ENCODE measurements around the gene SAFB2. TPM values are rescaled to one million over a fixed set of nuclear protein-coding genes. Genes with fewer than 3 reads are reported as not detected.

Gene SAFB2
- total and polyA plus RNA-seq, 2 of the 13 experiments (the other 11 are each of a cell fraction or from before 2014, with no cell fraction given) = 11.2 to 31.5 TPM

DNA sequence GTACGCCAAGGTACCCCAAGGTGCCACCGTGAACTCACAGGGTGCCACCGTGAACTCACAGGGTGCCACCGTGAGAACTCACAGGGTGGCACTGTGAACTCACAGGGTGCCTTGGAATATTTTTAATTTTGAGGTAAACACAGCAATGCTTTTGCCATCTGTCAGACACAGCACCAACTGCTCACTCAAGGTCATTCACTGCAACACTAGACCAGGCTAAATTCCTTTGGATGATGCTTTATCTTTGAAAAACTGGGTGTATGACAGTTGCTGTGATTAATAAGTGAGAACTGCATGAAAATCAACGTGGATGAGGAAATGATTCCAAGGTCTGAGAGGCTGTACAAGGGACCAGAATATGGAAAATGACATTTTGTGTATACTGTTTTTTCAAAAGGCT is 18.9 kb downstream of the SAFB2 start:
- POLR2A ChIA-PET = no interaction called here
- Histone ChIP-seq H3K36me3 (replicated peaks in 1 of 2; ENCODE audit: control insufficient read depth in 1 of 2, insufficient read depth in 2 of 2, low read length in 2 of 2) (peaks cover 42 to 86% of the 10 kb centered on the region in 2 experiments), H3K4me1 (ENCODE audit: insufficient read depth, low read length) (peaks cover 15% of the 10 kb centered on the region), H4K20me1 (ENCODE audit: insufficient read depth, low read length) (no peaks in the 10 kb centered on the region), H3K9ac (ENCODE audit: insufficient read depth, low read depth, low read length) (no peak overlapping the region), H3K4me2 (ENCODE audit: low read depth, low read length) (no peak overlapping the region), H3K79me2 (ENCODE audit: insufficient read depth, low read length) (peaks cover 13% of the 10 kb centered on the region), H2AFZ (ENCODE audit: low read length) (no peak overlapping the region), H3K4me3 (replicated peaks in 1 of 3; ENCODE audit: insufficient read depth in 1 of 3, low read depth in 2 of 3, low read length in 3 of 3) (no peak overlapping the region), H3K9me3 (ENCODE audit: low read length) (no peaks in the 10 kb centered on the region), H3K27ac (ENCODE audit: extremely low read length, insufficient read depth, low read length) (no peak overlapping the region), H3K27me3 (ENCODE audit: control insufficient read depth in 1 of 2, insufficient read depth in 2 of 2, low read length in 2 of 2) (no peaks in the 10 kb centered on the region)
- CTCF ChIA-PET (ENCODE audit: low intra/inter-chr PET ratio, low total read pairs) = no interaction called here
- in situ Hi-C loops (cut with HindIII; ENCODE audit: extremely low pct_ligation_motif_present, low pct_unique_long_range_greater_than_20kb) (no loop called here), intact Hi-C loops (cut with micrococcal nuclease; ENCODE audit: unreplicated experiment) (no loop called here)
- no peak for DNase-seq (ENCODE audit: low spot score)
- TSS peak; percentile 7 for BruUV-seq (replicated peaks)
- TF ChIP-seq, protein P1, sequence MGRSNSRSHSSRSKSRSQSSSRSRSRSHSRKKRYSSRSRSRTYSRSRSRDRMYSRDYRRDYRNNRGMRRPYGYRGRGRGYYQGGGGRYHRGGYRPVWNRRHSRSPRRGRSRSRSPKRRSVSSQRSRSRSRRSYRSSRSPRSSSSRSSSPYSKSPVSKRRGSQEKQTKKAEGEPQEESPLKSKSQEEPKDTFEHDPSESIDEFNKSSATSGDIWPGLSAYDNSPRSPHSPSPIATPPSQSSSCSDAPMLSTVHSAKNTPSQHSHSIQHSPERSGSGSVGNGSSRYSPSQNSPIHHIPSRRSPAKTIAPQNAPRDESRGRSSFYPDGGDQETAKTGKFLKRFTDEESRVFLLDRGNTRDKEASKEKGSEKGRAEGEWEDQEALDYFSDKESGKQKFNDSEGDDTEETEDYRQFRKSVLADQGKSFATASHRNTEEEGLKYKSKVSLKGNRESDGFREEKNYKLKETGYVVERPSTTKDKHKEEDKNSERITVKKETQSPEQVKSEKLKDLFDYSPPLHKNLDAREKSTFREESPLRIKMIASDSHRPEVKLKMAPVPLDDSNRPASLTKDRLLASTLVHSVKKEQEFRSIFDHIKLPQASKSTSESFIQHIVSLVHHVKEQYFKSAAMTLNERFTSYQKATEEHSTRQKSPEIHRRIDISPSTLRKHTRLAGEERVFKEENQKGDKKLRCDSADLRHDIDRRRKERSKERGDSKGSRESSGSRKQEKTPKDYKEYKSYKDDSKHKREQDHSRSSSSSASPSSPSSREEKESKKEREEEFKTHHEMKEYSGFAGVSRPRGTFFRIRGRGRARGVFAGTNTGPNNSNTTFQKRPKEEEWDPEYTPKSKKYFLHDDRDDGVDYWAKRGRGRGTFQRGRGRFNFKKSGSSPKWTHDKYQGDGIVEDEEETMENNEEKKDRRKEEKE (IDR thresholded peaks at IDR 0.05) = no peak
- TF ChIP-seq POLR2AphosphoS2 (IDR thresholded peaks at IDR 0.05; ENCODE audit: low read depth, low read length) = 0 out of 2 replicates have a peak, but pooled peaks have one; percentile 67
- ATAC-seq = no peak
- WGBS (ENCODE audit: low lambda C conversion rate) = 95% methylated on average over 5 of the region's 5 CpGs
- FAIRE-seq = no peak

DNA sequence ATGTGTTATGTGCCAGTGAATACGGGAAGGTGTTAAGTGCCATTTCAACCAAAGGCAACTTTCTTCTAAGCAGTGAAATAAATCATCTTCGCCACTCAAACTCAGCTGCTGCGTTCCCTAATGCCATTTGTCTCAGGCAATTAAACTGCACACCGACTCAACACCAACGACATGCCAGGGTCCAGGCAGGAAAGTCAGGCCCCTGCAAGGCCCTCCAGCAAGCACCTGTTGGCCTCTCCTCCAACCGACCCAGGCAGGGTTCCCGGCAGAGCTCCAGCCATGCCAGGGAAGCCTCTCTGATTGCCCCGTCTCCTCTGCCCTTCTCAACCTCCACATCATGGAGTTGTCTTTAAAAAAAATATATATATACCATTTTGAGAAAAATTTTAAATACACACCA is 21.8 kb downstream of the SAFB2 start:
- Histone ChIP-seq H3K4me1 (ENCODE audit: insufficient read depth, low read length) (peaks cover under 1% of the 10 kb centered on the region; the same call in 1 of the 2 replicates), H3K79me2 (ENCODE audit: insufficient read depth, low read length) (no peaks in the 10 kb centered on the region)

More for the DNA sequence above, 21.8 kb downstream of the SAFB2 start:
- BruUV-seq (replicated peaks) = no TSS peak
- no peak overlapping the region for H3K4me3 ChIP-seq (replicated peaks in 1 of 3; ENCODE audit: insufficient read depth in 1 of 3, low read depth in 2 of 3, low read length in 3 of 3)
- ChIA-PET CTCF (ENCODE audit: low intra/inter-chr PET ratio, low total read pairs) (no interaction called here), POLR2A (no interaction called here)
- 99% methylated on average over 8 of the region's 8 CpGs for WGBS (ENCODE audit: low lambda C conversion rate)
- no peaks in the 10 kb centered on the region for H4K20me1 ChIP-seq (ENCODE audit: insufficient read depth, low read length)
- in situ Hi-C loops (cut with HindIII; ENCODE audit: extremely low pct_ligation_motif_present, low pct_unique_long_range_greater_than_20kb) = no loop called here
- no peak overlapping the region for H3K9ac ChIP-seq (ENCODE audit: insufficient read depth, low read depth, low read length)
- no peaks in the 10 kb centered on the region for H3K27me3 ChIP-seq (ENCODE audit: control insufficient read depth in 1 of 2, insufficient read depth in 2 of 2, low read length in 2 of 2)
- ATAC-seq (no peak), FAIRE-seq (no peak), DNase-seq (ENCODE audit: low spot score) (no peak)
- peaks cover 39 to 89% of the 10 kb centered on the region in 2 experiments for H3K36me3 ChIP-seq (replicated peaks in 1 of 2; ENCODE audit: control insufficient read depth in 1 of 2, insufficient read depth in 2 of 2, low read length in 2 of 2)
- intact Hi-C loops (cut with micrococcal nuclease; ENCODE audit: unreplicated experiment) = no loop called here
- no peak overlapping the region for H2AFZ ChIP-seq (ENCODE audit: low read length)
- no peak for TF ChIP-seq NFRKB (IDR thresholded peaks at IDR 0.05)
- no peak overlapping the region for H3K27ac ChIP-seq (ENCODE audit: extremely low read length, insufficient read depth, low read length)
- H3K4me2 ChIP-seq (ENCODE audit: low read depth, low read length) = no peak overlapping the region
- no peaks in the 10 kb centered on the region for H3K9me3 ChIP-seq (ENCODE audit: low read length)
